Activated T-helper 9 cell treated with anti-CD3 and anti-CD28 coated beads, Interleukin-2, amount 50 U/mL, for 16 hours (primary cell): ENCODE data around the gene STAT1.

Experiments
- DNase-seq: peaks from one replicate; pipeline ENCODE4 v3.0.0-alpha.2; 2020; ENCODE audit warnings: low read depth

Gene STAT1

DNA sequence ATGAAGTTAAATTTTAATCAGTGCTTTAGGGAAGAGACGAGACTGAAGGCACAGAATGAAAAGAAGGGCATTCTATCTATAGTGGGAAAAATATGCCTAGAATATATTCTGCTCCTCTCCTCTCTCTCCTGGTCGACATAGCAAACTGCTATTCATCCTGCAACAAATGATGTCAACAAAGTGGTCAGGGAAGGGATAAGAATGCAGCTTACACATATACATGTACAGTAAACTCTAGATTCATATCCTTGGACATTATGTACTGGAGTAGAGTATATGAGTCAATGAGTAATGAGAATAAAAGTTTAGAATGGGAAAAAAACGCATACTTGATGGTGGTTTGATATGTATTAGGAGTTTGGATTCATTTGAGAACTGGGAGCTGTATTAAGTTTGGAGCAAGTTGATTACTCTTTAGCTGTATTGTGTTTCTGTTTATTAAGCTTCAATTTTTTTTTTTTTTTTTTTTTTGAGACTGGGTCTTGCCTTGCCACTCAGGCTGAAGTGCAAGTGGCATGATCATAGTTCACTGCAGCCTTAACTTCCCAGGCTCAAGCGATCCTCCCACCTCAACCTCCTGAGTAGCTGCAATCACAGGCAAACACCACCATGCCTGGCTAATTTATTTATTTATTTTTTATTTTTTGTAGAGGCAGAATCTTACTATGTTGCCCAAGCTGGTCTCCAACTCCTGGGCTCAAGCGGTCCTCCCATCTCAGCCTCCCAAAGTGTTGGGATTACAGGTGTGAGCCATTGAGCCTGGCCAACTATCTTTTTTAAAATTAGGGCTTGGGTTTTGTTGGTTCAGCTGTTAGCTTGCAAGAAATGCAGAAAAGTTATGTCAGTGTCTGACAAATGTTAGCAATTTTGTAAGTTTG, 53.8 kb downstream of the STAT1 start:
- no peak for DNase-seq

DNA sequence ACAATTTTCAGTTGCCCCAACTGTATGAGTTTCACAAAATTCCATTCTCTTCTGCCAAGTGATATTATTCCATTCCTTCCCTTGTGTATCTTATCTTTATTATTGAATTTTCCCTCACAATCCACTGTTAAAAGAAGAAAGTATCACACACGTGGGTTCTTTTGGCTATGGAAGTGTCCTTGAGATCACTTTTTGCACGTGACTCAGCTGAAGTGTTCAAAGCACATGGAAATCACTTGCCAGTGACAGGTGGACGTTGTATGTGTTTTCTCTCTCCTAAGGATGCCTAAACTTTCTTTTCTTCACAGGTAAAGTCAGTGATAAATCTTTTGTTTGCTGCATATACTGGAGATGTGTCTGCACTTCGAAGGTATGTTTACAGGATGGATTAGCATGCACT, 60.7 kb downstream of the STAT1 start:
- DNase-seq: no peak

DNA sequence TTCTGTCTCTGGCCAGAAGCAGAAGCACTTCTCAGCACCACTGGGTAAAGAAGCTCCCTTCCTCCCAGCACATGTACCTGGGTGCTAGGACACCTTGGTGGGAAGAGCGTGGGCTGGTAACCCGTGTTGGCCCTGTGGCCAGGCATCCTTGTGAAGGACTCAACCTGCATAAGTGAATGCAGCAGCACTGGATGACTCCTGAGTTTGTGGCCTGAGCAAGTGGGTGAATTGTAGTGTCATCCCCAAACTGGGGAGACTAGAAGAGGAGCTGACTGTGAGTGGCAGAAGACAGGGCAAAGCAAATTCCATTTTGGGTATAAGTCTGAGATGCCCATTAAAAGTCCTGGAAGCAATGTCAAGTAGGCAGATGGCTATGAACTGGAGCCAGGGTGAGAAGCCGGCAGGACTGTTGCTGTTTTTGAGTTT, 63.4 kb downstream of the STAT1 start:
- no peak for DNase-seq

DNA sequence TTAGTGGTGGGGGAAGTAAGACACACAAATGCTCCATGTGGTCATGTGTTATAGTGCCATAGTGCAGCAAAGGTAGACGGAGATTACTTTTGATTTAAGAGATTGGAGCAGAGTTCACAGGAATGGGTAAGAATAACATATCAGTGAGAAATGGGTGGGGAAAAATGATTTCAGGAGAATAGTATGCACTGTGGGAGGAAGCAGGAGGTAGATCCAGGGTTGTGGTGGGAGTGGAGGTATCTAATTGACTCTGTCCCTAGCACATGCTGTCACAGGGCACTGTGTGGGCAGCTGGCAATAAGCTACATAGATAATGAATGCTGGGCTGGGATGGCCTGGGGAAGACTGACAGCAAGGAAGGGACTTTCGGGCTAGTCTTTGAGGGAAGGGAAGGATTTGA, 65.3 kb downstream of the STAT1 start:
- DNase-seq: no peak

DNA sequence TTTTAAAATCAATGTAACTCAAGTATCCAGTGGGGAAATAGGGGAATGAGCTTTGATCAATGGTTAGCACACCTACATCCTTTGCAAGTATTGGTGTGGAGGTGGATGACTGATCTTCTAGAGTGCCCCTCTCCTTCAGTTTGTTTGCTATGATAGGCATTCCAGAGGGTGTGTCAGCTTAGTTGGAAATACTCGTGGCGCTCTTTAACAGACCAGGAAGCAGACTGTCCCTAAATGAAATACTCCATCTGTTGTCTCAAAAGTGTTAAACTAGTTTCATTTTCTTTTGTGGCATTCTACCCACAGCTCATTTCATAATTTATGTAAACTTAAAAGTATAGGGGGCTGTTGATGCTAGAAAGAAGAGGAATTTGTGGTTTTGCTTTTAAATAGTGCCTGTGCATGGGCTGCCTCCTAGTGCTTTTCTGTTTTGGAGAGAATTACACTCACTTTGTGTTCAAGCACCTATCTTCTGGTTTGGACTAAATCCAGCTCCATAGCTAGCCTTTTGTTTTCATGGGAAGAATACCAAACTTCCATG, 66.2 kb downstream of the STAT1 start:
- no peak for DNase-seq

DNA sequence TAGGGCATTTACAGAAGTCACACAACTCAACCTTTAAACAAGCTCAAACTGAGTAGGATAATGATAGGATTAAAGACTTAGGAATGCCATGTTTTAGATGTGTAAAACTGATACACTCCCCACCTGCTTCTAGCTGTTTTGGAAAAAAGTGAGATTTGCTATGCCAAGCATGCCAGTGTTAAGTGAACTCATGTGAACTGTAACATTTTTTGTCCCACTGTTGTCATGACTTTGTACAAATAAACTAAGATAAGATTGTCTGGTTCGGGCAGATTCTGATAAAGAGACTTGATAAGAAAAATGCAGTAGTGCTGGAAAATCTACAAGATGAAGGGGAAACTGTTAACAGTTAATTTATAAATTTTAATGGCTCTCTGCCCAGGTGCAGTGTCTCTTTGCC, 66.8 kb downstream of the STAT1 start:
- DNase-seq: no peak

DNA sequence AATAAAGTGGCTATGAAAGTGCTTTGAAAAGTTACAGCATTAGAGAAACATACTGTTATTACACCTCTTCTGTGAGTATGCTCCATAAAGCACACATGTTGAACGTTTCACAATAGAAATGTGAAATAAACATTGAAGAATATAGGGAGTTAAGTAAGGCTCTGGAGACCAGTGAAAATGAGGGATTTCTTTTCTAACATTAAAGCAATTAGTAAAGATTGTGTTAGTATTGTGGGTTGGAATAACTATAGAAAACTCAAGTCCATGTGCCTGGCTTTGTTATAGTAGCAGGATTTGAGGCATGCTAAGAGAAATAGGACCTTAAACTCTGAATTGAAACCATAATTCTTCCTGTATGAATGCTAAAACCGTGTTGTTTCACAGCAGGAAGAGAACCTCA, 70.3 kb downstream of the STAT1 start:
- DNase-seq: no peak

DNA sequence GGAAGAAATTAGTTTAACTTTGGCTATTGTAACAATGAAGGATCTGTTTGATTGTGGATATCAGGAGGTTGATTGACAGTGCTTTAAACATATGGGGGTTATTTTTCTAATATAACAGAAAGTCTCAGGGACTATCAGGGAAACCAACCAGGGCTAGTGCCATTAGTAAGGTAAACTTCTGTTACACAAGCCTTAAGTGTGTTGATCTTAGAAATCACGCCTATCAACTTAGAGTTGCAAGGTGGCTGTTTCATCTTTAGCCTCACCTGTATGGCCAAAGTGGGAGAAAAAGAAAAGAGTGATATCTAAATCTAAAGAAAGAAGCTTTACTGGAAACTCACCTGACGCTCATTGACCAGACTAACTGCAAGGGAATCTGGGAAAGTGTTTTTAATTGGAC, 71.3 kb downstream of the STAT1 start:
- no peak for DNase-seq

DNA sequence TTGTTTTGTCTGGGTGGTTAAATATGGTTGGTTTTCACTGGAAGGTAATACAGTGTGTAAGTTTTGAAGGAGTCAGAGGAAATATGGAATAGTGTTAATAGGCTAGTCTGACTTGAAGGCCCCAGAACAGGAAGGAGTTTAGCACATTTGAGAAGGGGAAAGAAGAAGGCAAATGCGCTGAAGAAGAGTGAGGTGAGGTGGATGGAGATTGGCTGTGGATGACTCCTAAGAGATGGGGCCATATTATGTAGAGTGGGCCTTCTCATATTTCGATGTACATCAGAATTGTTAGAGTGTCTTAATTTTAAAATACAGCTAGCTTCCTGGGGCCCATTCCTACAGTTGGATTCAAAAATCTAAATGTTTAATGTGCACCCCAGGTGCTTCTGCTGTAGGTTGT, 72.4 kb downstream of the STAT1 start:
- no peak for DNase-seq

DNA sequence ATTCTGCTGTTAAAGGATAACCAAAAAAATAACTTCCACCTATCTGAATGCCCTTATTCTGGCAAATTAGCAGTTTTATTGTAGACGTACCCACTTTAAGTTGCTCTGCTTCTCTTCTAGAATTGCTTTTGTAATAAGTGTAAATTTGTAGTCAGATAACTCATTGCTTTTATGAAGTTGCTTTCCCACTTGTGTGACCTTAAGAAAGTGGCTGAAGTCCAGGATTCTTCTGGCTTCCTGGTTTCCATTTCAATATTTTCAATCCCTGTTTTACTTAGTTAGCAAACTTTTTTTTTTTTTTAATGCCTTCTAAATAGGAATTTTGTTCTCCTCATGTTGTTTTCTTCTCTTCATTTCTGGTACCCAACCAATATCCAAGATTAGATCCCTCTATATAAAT, 73.5 kb downstream of the STAT1 start:
- DNase-seq: no peak

DNA sequence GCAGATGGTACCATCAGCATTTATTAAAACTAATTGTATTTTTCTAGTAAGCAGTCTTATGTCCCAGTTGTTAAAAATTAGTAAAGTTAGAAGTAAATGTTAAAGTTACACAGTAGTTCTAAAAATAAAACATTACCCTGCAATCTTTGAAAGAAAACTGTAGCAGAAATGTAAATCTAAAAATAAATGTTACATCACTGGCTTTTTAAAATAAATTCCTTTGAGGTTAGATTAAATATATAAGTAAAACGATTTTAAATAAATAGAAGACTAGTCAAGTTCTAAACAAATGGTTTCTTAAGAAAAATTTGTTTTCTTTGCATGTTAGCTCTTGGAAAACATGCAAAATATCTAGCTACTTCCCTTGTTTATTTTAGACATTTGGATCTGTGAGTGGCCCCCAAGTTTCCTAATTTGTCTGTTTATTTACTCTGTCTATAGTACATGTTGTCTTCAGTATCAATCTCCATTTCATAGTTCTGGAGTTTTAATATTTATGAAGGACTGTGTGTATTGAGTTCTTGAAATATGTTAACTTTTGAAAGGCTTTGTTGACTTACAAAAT, 75.1 kb downstream of the STAT1 start:
- DNase-seq: no peak

DNA sequence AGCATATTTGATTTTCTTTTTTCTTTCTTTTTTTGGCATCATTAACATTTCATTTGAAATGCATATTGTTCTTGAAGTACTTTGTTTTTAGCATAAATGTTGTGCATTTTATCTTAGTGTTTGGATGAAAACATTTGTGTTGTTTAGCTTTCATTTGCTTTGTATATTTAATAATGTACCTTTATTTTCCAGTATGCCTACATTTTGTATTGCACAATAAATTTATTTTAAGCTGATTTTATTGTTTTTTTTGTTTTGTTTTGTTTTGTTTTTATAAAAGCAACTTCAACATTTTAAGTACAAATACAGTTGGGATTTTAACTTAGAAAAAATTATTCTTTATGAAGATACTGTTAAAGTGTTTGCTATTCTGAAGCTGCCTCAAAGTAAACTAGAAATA, 78.9 kb downstream of the STAT1 start:
- DNase-seq: no peak

DNA sequence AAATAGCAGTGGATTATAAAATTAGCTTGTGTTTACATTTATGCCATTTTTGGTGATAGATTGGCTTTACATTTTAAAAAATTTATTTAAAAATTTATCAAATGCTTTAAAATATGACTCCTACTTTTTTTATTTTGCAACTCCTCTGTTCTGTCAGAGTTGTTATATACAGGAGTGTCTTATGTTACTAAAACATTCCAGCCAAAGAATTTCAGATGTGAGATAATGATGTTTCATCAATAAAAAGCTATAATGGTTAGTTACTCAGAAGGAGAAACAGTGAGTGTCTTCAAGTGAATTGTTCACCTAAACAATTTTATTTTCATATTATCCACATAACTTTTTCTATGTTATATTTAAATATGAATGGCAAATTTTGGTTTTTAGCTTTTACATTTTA, 80.6 kb downstream of the STAT1 start:
- no peak for DNase-seq

DNA sequence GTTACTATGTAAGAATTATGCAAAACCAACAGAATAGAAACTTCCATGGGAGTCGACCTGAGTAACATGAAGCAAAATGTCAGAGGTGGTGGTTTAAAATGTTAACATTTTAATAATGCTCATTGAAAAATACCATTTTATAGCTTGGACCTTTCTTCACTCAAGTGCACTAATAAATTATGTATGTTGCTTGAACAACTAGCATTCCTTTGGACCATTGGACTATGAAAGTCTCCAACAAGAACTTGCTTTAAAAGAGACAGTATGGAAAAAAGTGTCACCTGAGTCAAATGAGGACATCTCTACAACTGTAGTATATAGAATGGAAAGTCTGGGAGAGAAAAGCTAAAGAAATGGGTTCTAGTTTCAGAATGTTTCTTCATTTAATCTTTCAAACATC, 81.5 kb downstream of the STAT1 start:
- no peak for DNase-seq

DNA sequence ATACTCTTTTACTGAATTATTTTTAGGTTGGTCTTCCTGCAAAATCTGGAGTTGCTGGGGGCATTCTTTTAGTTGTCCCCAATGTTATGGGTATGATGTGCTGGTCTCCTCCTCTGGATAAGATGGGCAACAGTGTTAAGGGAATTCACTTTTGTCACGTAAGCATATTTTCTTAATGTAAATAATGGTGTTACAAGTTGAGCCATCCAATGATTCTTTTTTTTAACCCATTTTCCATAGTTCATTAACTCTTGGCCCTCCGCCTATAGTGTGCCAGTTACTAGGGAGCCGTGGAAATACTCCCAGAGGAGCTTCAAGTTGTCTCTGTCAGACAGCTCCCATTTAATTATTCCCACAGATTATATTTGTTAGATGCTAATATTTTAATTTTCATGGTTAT, 83.6 kb downstream of the STAT1 start:
- no peak for DNase-seq

DNA sequence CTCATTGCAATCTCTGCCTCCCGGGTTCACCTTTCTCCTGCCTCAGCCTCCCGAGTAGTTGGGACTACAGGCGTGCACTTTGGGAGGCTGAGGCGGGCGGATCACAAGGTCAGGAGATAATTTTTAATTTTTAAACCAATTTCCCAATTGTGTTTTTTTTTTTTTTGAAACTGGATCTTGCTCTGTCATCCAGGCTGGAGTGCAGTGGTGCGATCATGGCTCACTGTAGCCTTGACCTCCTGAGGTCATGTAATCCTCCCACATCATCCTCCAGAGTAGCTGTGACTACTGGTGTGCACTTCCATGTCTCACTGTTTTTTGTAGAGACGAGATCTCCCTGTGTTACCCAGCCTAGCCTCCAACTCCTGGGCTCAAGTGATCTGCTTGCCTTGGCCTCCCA, 84.1 kb downstream of the STAT1 start:
- no peak for DNase-seq

DNA sequence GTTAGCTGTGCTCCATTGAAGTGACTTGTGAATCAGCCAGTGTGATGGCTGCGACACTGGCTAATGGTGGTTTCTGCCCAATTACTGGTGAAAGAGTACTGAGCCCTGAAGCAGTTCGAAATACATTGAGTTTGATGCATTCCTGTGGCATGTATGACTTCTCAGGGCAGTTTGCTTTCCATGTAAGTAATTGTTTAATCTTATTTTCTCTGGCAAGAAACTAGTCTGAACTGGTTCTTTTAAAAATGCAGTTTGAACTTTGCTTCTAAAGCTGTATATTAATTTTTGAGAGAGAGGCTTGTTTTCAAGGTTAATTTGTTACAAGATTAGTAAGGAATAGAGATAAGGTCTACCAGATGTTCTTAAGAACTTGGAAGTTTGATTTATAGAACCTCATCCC, 86.7 kb downstream of the STAT1 start:
- no peak for DNase-seq

DNA sequence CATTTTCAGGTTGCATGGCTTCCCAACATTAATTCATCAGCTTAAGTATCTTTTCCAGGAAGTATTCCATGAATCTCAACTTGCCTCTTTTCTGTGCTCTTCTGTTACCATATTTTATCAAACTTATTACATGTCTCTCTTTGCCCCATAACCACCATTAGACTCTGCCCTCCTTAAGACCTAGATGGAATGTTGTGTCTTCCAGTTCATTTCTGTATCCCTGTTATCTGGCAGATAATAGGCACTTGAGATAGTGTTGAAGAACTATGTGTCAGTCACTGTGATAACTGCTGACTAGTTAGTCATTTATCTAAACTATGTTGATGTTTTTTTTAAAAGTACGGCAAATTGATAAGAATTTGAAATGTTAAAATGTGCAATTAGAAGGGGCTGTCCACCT, 91.6 kb downstream of the STAT1 start:
- DNase-seq: no peak

DNA sequence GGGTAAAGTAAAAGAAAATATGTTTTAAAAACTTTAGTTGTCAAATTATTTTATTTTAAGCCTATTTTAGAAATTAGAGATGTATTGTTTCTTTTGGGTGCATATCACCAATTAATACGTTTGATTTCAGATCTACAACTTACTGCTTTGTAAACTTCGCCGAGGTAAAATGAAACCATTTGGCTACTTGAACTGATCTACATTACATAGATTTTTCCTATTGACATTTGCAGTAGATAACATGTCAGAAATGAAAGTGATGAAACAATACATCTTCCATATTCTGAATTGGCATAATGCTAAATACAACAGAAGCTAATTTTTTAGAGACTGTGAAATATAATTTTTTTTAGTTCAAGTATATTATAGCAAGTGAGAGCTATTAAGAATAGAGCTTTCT, 93.9 kb downstream of the STAT1 start:
- no peak for DNase-seq
